ENCODE results near the gene PARD3. TPM values are rescaled to one million over a fixed set of nuclear protein-coding genes. Genes with fewer than 3 reads are reported as not detected.

Gene PARD3
- total RNA-seq, 6 donors from 2014 or later, result 30.6 to 108 (median 50.6) TPM

DNA sequence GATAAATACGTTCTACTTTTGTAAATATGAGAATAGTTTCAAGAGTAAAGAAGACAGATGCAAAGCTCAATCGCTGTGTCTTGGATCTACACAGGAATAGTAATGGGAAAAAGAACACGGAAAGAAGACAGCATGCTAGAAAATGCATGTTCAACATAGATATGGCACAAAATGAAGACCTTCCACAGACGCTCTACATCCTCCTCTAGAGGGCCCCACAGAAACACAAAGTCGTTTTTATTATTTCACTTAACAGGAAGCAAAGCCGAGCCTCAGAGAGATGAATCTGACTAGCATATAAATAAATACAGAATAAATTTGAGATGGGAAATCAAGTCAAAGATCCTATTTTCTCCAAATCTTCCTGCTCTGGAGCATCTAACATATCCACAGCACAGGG is 292.6 kb downstream of the PARD3 start:
- no peak overlapping the region for H3K4me3 ChIP-seq
- DNase-seq (no peak), ATAC-seq (ENCODE audit: low FRiP score in 2 of 2) (no peak)
- TF ChIP-seq POLR2AphosphoS5 (IDR thresholded peaks at IDR 0.05) (no peak), POLR2A (IDR thresholded peaks at IDR 0.05) (no peak), CTCF (IDR thresholded peaks at IDR 0.05) (no peak), EP300 (IDR thresholded peaks at IDR 0.05) (no peak)
- no peaks in the 10 kb centered on the region for H3K36me3 ChIP-seq
- no peaks in the 10 kb centered on the region for H3K9me3 ChIP-seq
- 44% methylated on average over 6 of the region's 6 CpGs for WGBS, 2 donors
- peaks cover 0 to 9% (median 5%) of the 10 kb centered on the region in 4 donors for H3K4me1 ChIP-seq
- H3K27ac ChIP-seq, result no peak overlapping the region
- no peaks in the 10 kb centered on the region for H3K27me3 ChIP-seq

DNA sequence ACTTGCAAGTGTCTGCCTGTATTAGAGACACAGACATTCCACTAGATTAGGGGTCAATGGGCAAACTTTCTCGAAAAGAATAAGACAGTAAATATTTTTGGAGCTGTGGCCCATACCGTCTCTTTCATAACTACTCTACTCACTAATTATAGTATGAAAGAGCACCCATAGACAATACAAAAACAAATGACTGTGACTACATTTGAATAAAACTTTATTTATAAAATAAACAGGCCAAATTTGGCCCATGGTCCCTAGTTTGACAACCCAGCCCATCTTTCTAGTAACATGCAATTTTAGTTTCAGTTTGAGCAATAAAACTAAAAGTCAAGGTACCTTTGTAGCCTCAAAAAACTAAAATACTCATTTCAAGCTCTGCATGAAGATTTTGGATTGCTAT is 294.6 kb downstream of the PARD3 start:
- peaks cover 0 to 9% (median 0%) of the 10 kb centered on the region in 4 donors for H3K4me1 ChIP-seq
- H3K27me3 ChIP-seq, result no peaks in the 10 kb centered on the region
- no peak overlapping the region for H3K27ac ChIP-seq
- no peak for ATAC-seq (ENCODE audit: low FRiP score in 2 of 2)
- 94 to 100% methylated on average over 2 of the region's 2 CpGs for WGBS, 2 donors
- H3K4me3 ChIP-seq, result no peak overlapping the region
- no peaks in the 10 kb centered on the region for H3K9me3 ChIP-seq
- TF ChIP-seq POLR2A (IDR thresholded peaks at IDR 0.05) (no peak), EP300 (IDR thresholded peaks at IDR 0.05) (no peak), POLR2AphosphoS5 (IDR thresholded peaks at IDR 0.05) (no peak), CTCF (IDR thresholded peaks at IDR 0.05) (no peak)
- DNase-seq, result no peak
- H3K36me3 ChIP-seq, result no peaks in the 10 kb centered on the region

GRCh38 chr10:34520084-34520483 is 295.0 kb downstream of the PARD3 start:
- Histone ChIP-seq H3K27ac (no peak overlapping the region), H3K27me3 (no peaks in the 10 kb centered on the region), H3K4me1 (peaks cover 0 to 9% (median 0%) of the 10 kb centered on the region in 4 donors), H3K4me3 (no peak overlapping the region), H3K9me3 (no peaks in the 10 kb centered on the region), H3K36me3 (no peaks in the 10 kb centered on the region)
- WGBS, 2 donors, result 64 to 74% methylated on average over 7 of the region's 7 CpGs
- DNase-seq (no peak), ATAC-seq (ENCODE audit: low FRiP score in 2 of 2) (no peak)
- TF ChIP-seq POLR2AphosphoS5 (IDR thresholded peaks at IDR 0.05) (no peak), POLR2A (IDR thresholded peaks at IDR 0.05) (no peak), EP300 (IDR thresholded peaks at IDR 0.05) (no peak)

DNA sequence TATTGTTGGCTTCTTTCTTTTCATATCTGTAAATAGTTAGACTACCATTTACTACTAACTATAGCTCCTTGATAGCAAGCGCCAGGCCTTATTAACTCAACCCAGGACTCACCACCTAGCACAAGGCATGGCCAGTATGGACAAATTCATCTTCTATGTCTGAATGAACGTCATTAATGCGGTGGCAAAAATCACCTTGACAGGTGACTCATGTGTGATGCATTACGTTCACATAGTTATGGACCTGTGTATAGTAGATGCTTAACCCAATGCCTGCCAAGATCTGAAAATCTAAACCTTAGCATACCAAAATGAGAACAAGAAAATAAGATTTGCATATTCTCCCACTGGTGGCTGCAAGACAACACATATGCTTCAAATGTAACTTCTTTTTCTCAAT is 300.8 kb downstream of the PARD3 start:
- Histone ChIP-seq H3K27me3 (no peaks in the 10 kb centered on the region), H3K36me3 (no peaks in the 10 kb centered on the region), H3K9me3 (no peaks in the 10 kb centered on the region), H3K4me3 (no peak overlapping the region), H3K27ac (no peak overlapping the region), H3K4me1 (no peaks in the 10 kb centered on the region)
- ATAC-seq (ENCODE audit: low FRiP score in 2 of 2), result no peak
- TF ChIP-seq EP300 (IDR thresholded peaks at IDR 0.05) (no peak), POLR2A (IDR thresholded peaks at IDR 0.05) (no peak), POLR2AphosphoS5 (IDR thresholded peaks at IDR 0.05) (no peak), CTCF (IDR thresholded peaks at IDR 0.05) (no peak)
- 92 to 95% methylated on average over 4 of the region's 4 CpGs for WGBS, 2 donors
- no peak for DNase-seq

- Histone ChIP-seq H3K4me3 (no peak overlapping the region), H3K4me1 (no peaks in the 10 kb centered on the region), H3K36me3 (no peaks in the 10 kb centered on the region), H3K9me3 (no peaks in the 10 kb centered on the region), H3K27ac (no peak overlapping the region), H3K27me3 (no peaks in the 10 kb centered on the region)
- 77 to 85% methylated on average over 2 of the region's 2 CpGs for WGBS, 2 donors
- DNase-seq (no peak), ATAC-seq (ENCODE audit: low FRiP score in 2 of 2) (no peak)
- TF ChIP-seq EP300 (IDR thresholded peaks at IDR 0.05) (no peak), POLR2AphosphoS5 (IDR thresholded peaks at IDR 0.05) (no peak), CTCF (IDR thresholded peaks at IDR 0.05) (no peak), POLR2A (IDR thresholded peaks at IDR 0.05) (no peak)
Observed at GRCh38 chr10:34513636-34514035, 301.5 kb downstream of the PARD3 start.
